ENCODE measurements around the gene TRABD2A.
"Not testable (repeated sequence)": the region's sequence is repeated elsewhere in the genome, so short reads cannot be mapped to it uniquely, and the experiment has no call there.

TRABD2A gene, protein sequence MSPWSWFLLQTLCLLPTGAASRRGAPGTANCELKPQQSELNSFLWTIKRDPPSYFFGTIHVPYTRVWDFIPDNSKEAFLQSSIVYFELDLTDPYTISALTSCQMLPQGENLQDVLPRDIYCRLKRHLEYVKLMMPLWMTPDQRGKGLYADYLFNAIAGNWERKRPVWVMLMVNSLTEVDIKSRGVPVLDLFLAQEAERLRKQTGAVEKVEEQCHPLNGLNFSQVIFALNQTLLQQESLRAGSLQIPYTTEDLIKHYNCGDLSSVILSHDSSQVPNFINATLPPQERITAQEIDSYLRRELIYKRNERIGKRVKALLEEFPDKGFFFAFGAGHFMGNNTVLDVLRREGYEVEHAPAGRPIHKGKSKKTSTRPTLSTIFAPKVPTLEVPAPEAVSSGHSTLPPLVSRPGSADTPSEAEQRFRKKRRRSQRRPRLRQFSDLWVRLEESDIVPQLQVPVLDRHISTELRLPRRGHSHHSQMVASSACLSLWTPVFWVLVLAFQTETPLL

DNA sequence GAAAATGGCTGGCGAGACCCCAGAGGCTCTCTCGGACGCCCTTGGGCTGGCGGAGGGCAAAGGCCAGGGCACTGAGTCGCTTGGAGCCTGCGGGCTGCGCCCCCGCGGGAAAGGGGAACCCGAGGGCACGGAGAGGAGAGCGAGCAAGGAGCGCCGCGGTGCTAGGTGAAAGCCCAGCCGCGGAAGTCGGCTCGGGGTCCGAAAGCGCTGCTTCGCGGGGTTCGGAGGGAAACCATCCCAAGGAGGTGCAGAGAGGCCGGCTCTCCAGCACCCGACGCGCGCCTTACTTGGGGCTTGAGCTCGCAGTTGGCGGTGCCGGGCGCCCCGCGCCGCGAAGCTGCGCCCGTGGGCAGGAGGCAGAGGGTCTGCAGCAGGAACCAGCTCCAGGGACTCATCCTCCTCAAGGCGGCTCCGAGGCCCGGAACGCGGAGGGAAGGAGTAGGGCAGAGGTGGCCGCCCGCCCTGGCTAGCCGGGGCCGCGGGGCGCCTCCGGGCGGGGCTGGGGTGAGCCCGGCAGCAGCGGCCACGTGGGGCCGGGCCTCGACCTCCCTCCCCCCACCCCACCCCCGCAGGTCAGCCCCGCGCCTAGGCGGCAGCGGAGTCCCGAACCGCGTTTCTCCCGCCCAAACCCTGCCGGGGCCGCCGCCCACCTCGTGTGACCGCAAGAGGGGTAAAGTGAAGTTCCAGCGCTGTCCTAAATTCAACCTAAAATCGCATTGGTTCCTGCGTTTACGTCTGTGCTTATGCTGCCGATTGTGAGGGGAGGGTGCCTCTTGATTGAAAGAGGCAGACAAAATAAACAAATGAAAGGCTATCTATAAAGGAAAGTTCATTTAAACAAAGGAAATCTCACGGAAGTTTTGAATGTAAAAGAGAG, at the start of gene TRABD2A:
TRABD2A (minus strand) TSS at position 440 of the 877 bp plus-strand sequence; CDS start at position 395, 45 bp downstream.
- DNase-seq = no peak

DNA sequence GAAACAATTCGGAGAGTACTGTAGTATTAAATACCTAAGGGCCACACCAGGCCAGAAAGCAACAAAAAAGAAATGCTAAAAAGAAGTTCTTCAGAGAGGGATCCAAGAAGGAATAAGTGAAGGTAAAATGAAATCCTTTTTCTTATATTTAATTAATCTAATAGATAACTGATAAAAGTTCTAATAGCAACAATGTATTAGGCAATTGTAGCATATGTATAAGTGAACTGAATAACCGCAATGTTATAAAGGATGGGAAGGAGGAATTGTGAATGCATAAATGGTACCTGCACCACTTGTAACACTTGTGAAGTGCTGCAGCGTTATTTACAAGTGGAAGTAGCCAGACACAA, 46.4 kb upstream of the TRABD2A start:
- no peak for DNase-seq

DNA sequence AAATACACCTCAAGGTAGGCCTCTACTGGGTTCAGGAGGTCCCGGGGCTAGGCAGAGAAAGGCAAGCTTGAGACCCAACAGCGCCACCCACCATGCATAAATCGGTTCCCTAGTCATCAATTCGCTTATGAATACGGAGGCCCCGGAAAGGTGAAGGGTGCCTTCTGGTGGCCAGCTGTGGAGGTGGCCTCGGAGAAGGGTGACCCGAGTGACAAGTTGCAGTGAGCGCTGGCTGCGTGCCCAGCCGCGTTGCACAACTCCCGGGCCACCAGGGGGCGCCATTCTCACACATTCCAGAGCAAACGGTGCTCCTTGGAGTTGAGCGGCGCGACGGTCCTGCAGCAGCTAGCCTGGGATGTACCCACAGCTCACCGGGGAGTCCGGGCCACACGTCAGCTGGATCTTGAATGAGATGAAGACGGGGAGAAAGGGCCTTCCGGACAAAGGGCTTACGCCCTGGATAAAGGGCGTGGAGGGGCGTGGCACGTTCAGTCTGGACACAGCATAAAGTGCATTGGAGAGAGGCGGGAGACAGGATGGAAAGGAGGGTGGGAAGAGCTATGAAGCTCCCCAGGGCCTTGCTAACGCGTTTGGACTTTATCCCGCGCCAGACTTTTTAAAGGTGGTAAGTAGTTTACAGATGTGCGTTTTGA, 45.0 kb upstream of the TRABD2A start:
- peak; percentile 44 for DNase-seq

DNA sequence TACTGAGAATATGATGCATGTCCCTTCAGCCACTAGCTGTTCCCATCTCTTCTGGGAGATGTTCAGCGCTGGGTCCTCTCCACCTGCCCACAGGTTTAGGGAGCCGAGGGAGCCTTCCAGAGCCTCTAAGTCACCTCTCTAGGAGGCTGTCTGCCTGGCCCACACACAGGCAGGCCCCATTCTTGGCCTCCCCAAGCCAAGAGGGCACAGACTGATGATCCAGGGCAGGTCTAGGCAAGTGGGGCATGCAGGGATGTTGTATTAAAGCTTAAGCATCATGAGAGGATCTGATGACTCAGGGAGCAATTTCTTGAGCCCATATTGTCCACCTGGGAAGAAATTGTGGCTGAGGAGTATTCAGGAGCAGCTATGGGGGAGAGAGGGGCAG, 44.4 kb upstream of the TRABD2A start:
- no peak for DNase-seq

DNA sequence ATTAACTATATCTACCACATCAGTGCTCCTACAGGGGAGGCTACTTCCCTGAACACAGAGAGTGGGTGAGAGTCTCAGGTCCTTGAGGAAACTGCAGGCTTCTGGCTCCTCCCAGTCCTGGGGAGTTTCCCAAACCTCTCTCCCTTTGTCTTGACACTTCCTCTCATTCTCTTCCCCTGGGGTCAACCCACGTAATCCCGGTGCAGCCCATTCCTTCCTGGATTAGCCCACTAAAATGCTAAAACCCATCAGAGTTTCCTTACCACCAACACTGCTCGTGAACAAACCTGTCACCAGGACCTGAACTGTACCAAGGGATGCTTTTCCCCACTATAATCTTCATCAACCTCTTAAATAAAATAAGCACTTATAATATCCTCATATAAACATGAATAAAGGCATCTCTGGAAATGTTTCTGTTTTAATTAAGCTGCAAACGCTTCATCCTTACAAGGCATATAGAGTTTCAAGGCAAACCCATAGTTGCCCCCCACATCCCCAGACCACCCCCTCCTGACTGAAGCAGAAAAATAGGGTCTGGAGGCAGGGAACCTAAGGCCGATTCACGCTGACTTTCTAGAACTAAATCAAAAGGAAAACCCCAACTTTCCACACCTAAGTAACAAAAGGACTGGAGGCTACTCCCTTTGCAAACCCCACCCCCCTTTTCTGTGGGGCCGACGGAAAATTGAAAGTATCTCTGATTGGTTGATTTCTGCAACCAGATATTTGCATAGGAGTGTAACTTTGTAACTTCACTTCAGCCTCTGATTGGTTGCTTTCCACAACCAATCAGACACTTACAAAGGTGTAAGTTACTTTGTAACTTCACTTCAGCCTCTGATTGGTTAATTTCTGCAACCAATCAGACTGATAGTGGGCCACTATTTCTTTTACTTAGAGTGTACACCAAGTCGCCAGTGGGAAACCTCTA, 43.6 kb upstream of the TRABD2A start:
- no peak for DNase-seq

DNA sequence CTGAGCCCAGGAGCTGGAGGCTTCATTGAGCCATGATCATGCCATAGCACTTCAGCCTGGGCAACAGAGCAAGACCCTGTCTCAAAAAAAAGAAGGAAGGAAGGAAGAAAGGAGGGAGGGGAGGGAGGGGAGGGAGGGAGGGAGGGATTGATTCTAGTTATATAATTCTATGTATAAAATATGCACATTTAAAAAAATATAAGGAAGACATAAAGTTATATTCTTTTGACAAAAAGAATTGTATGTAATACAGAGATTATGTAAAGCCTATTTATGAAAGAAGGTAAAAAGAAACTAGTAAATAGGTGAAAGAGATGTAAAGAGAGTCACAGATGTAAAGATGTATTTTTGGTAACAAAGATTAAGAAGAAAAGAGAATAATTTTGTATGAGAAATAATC, 42.1 kb upstream of the TRABD2A start:
- no peak for DNase-seq

DNA sequence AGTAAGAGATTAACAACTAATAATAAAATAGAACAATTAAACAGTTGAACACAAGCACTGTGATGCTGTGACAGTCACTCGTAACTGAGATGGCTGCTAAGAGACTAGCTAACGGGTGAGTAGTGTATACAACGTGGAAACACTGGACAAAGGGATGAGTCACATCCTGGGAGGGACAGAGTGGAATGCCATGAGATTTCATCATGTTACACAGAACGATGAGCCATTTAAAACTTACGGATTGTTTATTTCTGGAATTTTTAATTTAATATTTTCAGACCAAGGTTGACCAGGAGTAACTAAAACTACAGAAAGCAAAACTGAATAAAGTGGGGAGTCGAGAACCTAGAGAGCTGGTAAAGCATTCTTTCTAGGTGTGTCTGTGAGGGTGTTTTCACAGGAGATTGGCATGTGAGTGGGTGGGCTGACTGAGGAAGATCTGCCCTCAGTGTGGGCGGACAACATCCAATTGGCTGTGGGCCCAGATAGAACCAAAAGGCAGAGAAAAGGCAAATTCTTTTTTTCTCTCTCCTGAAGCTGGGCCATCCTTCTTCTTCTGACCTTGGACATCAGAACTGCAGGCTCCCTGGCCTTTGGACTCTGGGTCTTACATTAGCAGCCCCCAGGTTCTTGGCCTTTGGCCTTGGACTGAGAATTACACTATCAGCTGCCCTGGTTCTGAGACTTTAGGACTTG, 39.1 kb upstream of the TRABD2A start:
- no peak for DNase-seq

DNA sequence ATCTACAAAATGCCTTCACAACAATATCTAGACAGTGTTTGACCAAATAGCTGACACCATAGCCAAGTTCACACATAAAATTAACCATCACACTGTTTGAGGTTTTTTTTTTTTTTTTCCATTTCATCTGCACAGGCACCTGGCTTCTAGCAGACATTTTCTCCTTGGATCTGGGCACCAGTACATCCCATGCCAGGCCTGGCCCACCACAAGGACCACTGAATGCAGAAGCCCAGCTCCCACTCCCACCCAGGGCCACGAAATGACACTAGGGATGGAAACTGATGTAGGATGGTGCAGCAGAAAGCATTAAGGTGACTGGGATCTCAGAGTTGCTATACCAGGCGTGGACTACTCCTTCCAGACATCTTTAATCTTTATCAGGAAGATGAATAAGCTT, 37.5 kb upstream of the TRABD2A start:
- DNase-seq = no peak

DNA sequence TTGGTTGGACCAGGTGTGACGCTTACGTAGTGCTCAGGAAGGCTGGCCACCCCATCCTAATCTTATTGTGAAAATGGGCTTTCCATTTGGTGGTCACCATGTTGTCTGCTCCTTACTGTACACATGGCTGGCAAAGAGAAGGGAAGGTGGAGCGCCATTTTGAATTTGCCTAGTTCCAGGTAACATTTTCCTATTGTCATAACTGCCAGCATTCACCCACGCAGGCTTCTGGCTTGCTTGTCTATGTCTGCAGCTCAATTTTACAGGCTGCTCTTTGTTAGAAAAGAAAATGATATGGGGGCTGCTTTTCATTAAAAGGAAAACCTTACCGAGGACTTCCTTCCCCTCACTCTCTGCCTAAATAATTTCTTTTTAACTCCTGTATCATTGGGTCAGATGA, 36.9 kb upstream of the TRABD2A start:
- DNase-seq = not testable (repeated sequence)

DNA sequence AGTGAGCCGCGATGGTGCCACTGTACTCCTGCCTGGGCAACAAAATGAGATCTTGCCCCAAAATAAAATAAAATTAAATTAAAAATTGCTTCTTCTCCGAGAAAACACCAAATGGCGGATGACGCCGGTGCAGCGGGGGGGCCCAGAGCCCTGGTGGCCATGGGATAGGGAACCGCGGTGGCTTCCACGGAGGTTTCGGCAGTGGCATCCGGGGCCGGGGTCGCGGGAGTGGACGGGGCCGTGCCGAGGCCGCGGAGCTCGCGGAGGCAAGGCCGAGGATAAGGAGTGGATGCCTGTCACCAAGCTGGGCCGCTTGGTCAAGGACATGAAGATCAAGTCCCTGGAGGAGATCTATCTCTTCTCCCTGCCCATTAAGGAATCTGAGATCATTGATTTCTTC, 34.8 kb upstream of the TRABD2A start:
- DNase-seq = not testable (repeated sequence)

DNA sequence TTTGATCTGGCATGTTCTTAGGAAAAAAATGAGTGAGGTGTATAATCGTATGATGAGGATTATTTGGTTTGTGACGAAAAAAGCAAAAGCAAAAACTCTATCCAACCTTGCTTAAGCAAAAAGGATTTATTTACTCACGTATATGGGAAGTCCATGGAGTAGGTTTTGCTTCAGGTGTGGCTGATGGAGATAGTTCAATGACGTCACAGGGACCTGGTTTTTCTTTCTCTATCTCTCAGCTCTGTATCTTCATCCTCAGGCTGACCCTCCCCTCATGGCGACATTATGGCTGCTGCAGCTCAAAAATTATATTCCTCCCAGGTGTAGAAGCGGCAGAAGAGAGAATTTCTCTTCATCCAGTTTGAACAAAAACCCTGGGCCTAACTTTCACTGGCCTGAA, 33.5 kb upstream of the TRABD2A start:
- DNase-seq = no peak

DNA sequence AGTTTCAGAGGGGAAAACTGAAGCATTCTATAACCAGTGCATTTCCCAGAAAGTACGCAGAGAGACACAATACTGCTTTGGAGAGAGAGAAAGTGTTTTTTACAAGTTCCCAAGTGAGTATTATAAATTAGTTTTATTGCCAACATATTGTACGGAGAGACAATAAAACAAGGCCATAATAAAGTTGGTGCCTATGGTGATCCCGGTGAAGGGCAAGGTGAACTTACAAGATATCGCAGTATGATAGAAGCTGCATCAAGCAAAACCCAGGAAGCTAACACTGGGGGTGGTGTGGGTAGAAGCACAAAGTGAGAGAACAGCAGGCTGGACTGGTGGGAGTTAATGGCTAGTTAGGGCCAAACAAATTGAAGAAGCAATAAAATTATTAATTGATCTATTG, 32.1 kb upstream of the TRABD2A start:
- DNase-seq = no peak

DNA sequence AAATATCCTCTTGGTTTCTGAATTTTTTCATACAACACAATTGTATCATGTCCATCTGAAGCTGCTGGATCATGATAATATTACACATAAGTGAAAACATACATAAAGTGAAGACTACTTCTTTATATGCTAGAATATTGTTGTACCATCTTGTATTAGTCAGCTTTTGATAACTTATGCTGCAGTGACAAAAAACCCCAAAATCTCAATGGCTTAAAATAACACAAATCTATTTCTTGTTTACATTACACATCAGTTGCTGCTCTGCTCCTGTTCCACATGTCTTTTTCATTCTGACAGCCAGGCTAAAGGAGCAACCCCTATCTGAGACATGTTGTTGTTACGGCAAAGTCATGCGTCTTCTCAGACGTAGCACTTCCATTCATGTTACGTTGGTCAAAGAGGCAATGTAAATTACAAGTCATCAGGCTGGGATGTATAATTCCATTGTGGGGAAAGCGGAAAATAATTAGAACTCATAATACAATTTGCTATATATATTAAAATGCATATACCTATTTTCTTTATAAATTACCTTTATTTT, 30.3 kb upstream of the TRABD2A start:
- DNase-seq = no peak

DNA sequence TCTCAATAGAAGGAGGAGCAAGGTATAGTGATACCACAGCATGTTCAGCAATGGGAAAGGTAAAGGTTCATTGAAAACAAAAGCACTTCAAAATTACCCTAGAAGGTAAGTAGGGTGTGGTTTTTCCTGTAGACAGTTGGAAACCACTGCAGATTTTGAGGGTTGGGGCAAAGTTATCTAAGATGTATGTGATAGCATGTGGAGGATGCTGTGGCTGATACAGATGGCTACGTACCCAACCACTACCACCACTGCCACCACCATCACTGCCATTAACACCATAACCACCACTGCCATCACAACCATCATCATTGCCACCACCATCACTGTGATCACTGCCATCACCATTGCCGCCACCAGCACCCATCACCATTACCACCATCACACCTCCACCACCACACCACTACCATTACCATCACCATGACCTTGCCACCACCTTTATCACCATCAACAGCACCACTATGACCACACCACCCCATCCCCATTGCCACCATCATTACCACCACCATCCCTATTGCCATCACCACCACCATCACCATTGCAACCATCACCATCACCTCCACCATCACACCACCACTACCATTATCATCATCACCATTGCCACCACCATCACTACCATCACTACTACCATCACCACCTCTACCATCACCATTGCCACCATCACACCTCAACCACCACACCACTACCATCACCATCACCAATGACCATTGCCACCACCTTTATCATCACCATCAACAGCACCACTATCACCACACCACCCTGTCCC, 28.2 kb upstream of the TRABD2A start:
- no peak for DNase-seq

DNA sequence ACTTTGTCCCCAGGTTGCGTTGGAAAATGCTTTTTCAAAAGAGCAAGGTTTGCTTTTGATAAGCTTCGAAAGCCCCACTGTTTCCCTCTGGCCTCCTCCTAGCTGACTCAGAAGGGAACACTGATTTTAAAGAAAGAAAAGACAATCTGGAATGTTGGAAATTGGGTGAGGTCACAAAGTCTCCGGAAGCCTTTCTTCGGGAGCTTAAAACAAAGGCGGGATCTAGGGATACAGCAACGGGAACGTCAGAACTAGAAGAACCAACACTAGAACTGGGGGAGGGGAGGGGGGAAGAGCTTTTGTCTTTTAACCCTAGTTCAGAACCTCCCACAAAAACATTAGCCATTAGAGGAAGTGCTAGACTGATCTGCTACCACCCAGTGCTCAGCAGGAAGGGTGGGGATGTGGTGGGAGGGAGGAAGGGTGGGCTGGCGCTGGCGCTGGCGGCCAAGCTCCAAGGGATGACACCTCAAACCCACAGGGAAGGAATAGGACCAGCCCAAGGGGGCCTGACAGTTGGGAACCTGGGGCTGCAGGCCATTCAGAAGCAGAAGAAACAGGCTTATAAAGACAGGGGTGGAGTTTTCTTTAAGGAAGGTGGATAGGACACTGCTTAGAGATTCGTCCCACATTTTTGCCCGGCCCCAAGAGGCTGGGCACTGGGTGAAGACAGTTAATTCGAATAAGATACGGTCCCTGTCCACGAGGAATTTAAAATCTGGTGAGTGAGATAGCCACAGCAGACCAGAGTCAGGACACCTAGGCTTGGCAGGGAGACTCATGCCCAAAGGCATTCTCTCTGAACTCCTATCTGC, 26.2 kb upstream of the TRABD2A start:
- DNase-seq = no peak

DNA sequence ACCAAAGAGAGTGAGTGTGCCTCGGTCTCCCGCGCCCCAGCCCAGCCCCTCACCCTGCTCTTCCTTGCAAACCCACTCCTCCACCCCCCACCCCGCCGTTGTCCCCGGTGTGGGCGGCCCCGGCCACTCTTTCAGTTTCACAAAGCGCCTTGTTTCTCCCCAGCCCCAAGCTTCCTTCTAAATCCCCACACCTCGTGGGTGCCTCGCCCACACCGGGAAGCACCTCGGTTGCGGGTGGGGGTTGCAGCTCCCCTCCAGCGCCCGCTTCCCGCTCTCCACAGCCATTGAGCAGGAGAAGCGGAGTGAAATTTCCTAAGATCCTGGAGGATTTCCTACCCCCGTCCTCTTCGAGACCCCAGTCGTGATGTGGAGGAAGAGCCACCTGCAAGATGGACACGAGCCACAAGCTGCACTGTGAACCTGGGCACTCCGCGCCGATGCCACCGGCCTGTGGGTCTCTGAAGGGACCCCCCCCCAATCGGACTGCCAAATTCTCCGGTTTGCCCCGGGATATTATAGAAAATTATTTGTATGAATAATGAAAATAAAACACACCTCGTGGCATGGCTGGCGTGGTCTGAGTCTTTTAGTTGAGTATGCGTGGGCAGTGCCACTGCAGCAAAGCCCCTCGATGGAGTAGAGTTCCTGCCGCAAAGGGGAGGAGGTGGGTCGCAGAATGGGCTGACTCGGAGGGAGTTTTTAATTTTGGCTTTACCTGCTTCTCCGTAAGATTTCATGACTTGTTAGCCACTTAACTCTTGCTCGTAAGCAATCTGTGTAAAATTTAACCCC, 25.4 kb upstream of the TRABD2A start:
- DNase-seq = no peak

DNA sequence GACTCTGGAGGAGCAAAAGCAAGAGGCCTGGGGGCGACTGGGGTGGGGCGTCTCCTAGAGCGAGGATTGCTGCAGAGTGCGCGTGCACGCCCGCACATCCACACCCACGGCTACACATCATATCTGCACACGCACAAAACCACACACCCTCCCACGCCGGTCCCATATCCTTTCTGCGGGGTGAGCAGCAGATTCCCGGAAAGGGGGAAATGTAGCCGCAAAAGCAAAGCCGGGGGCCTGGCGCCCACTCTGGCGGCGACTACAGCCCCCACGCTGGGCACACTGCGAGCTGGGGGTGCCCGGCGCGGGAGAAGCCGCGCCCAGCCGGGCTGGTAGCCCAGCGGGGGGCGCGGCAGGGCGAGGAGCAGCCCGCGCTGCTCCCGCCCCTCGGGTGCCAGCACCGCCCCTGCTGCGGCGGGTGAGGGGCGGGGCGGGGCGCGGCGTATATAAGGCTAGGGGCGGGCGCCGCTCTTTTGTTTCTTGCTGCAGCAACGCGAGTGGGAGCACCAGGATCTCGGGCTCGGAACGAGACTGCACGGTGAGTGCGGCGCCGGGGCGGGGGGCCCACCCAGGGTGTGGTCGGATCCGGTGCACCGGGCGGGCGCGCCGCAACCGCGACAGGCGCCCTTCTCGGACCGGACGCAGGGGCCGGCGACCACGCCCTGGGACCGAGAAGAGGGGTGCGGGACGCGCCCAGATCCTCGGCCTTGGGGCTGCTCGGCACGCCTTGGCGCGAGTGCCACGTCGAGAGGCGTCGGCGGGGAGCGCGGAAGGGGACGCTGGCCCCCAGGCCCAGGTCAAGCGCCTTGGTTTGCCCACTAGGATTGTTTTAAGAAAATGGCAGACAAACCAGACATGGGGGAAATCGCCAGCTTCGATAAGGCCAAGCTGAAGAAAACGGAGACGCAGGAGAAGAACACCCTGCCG, 24.6 kb upstream of the TRABD2A start, which contains the start of gene TMSB10:
TMSB10 (plus strand) TSS at position 476 of the 927 bp plus-strand sequence.
- peak; percentile 66 for DNase-seq

Data from NCI-H446 treated with DMSO at 0.1 percent for 48 hours (cell line).